A673 (cell line): Measurements from ENCODE around the gene HARBI1. TPM values are rescaled to one million over a fixed set of nuclear protein-coding genes. Genes with fewer than 3 reads are reported as not detected.

Experiments used
- BruUV-seq: library from RNA; stranded (reverse); fragments of 400-500 nt; replicated peaks from 2 replicates; lab custom pipeline; 2021; lab: Mats Ljungman, UMichigan
- CTCF ChIA-PET: fragments of 300-600 bp; sonication (Branson Sonifier 250); formaldehyde crosslinking; loops from one replicate; lab custom pipeline; 2022; ENCODE audit warnings: antibody characterized with exemption; lab: Charles Lee
- POLR2A ChIA-PET: fragments of 300-600 bp; sonication (Branson Sonifier 250); formaldehyde crosslinking; loops from one replicate; lab custom pipeline; 2022; ENCODE audit warnings: antibody characterized with exemption; ENCODE audit not compliant: low non-redundant PET; lab: Charles Lee
- DNase-seq: peaks from one replicate; pipeline ENCODE4 v3.0.0-alpha.2; 2015; ENCODE audit warnings: low spot score
- H3K27ac ChIP-seq: fragments of 200-600 bp; sonication (generic); 2 replicates; pipeline ENCODE4 v1.5.1; 2016; ENCODE audit warnings: mixed run types, low read depth, mild to moderate bottlenecking, mixed read lengths, antibody characterized with exemption, low read length; ENCODE audit not compliant: poor library complexity, severe bottlenecking
- H3K27me3 ChIP-seq: fragments of 200-600 bp; sonication (generic); replicated peaks from 2 replicates; pipeline ENCODE4 v1.6.1; 2017; ENCODE audit warnings: mixed run types, low read depth, mild to moderate bottlenecking, mixed read lengths, antibody characterized with exemption, low read length; ENCODE audit not compliant: insufficient read depth, poor library complexity
- H3K36me3 ChIP-seq: fragments of 200-600 bp; sonication (generic); 2 replicates; pipeline ENCODE4 v1.6.1; 2016; ENCODE audit warnings: mixed run types, mild to moderate bottlenecking, mixed read lengths, antibody characterized with exemption, low read length; ENCODE audit not compliant: insufficient read depth, poor library complexity, severe bottlenecking
- H3K4me1 ChIP-seq: fragments of 200-600 bp; sonication (generic); 2 replicates; pipeline ENCODE4 v1.6.1; 2017; ENCODE audit warnings: mixed run types, mild to moderate bottlenecking, mixed read lengths, antibody characterized with exemption, low read length; ENCODE audit not compliant: insufficient read depth, poor library complexity, severe bottlenecking
- H3K4me3 ChIP-seq: fragments of 200-600 bp; sonication (generic); 2 replicates; pipeline ENCODE4 v1.5.1; 2016; ENCODE audit warnings: low read depth, mixed run types, mild to moderate bottlenecking, mixed read lengths, low read length; ENCODE audit not compliant: poor library complexity, severe bottlenecking
- H3K9me3 ChIP-seq: fragments of 200-600 bp; sonication (generic); 2 replicates; pipeline ENCODE4 v1.6.1; 2016; ENCODE audit warnings: mixed run types, low read depth, mild to moderate bottlenecking, mixed read lengths, antibody characterized with exemption, low read length; ENCODE audit not compliant: poor library complexity, severe bottlenecking
- EZH2 ChIP-seq: fragments of 200-600 bp; sonication (generic); IDR thresholded peaks from 2 replicates; pipeline ENCODE4 v1.6.1; 2017; ENCODE audit warnings: borderline replicate concordance, low read depth, mild to moderate bottlenecking, mixed read lengths, antibody characterized with exemption, low read length; ENCODE audit not compliant: poor library complexity, severe bottlenecking
- intact Hi-C: fragments of 100-400 bp; cut with micrococcal nuclease; formaldehyde crosslinking; loops from one replicate; pipeline ENCODE4 v1.10.0; 2022; ENCODE audit not compliant: unreplicated experiment
- total RNA-seq: library from RNA; stranded (reverse); gene quantifications from 2 replicates; pipeline ENCODE4 v1.2.3, GENCODE V29; 2021
- TF ChIP-seq, protein P1 (sequence below): fragments of 300-800, 200-600 bp; sonication (generic); conservative IDR thresholded peaks from 2 replicates; pipeline ENCODE4 v1.5.1; 2017; ENCODE audit warnings: low read depth, mild to moderate bottlenecking, antibody characterized with exemption, low read length, moderate library complexity, mixed read lengths

The HARBI1 gene
- total RNA-seq, 1 experiment from 2014 or later: 11.6 TPM

- POLR2A ChIA-PET: interaction anchor here (0.6 kb wide), 1 partner anchor 24 kb away, joined by 3 read pairs; no protein-coding TSS in a partner anchor
Measured at GRCh38 chr11:46617972-46618314, 916 bp upstream of the HARBI1 start.

GRCh38 chr11:46616551-46617133 is 385 bp downstream of the HARBI1 start:
- Histone ChIP-seq H3K9me3 (no peaks in the 10 kb centered on the region), H3K4me1 (peaks cover 23% of the 10 kb centered on the region), H3K36me3 (peaks cover 7% of the 10 kb centered on the region), H3K4me3 (peak overlapping the region; percentile 65), H3K27ac (peak overlapping the region; percentile 97), H3K27me3 (no peaks in the 10 kb centered on the region)
- BruUV-seq: TSS peak; percentile 90
- no peak for TF ChIP-seq EZH2
- TF ChIP-seq, protein P1, sequence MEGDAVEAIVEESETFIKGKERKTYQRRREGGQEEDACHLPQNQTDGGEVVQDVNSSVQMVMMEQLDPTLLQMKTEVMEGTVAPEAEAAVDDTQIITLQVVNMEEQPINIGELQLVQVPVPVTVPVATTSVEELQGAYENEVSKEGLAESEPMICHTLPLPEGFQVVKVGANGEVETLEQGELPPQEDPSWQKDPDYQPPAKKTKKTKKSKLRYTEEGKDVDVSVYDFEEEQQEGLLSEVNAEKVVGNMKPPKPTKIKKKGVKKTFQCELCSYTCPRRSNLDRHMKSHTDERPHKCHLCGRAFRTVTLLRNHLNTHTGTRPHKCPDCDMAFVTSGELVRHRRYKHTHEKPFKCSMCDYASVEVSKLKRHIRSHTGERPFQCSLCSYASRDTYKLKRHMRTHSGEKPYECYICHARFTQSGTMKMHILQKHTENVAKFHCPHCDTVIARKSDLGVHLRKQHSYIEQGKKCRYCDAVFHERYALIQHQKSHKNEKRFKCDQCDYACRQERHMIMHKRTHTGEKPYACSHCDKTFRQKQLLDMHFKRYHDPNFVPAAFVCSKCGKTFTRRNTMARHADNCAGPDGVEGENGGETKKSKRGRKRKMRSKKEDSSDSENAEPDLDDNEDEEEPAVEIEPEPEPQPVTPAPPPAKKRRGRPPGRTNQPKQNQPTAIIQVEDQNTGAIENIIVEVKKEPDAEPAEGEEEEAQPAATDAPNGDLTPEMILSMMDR: no peak
- peak; percentile 36 for DNase-seq
- ChIA-PET CTCF (interaction anchor here (0.6 kb wide), 1 partner anchor 128 kb away, joined by 3 read pairs; no protein-coding TSS in a partner anchor), POLR2A (no interaction called here)
- intact Hi-C loops: no loop called here

More at GRCh38 chr11:46617972-46618314, 916 bp upstream of the HARBI1 start:
- Histone ChIP-seq H3K4me3 (peak overlapping the region; percentile 65), H3K27me3 (no peaks in the 10 kb centered on the region), H3K27ac (peak overlapping the region; percentile 97), H3K36me3 (peaks cover 14% of the 10 kb centered on the region), H3K9me3 (no peaks in the 10 kb centered on the region), H3K4me1 (peaks cover 23% of the 10 kb centered on the region)
- intact Hi-C loops: loop anchor here (2.0 kb wide), 1 partner anchor 229 kb away; no protein-coding TSS in a partner anchor
- CTCF ChIA-PET: interaction anchor here (0.6 to 0.9 kb wide), 2 partner anchors 24 to 128 kb away, joined by 3 to 4 read pairs; partner anchors contain the start of gene AMBRA1
- no peak for DNase-seq
- TF ChIP-seq, protein P1: no peak
- TF ChIP-seq EZH2: no peak
- no TSS peak for BruUV-seq

GRCh38 chr11:46615756-46616155 is 1.3 kb downstream of the HARBI1 start:
- CTCF ChIA-PET: interaction anchor here (0.7 kb wide), 1 partner anchor 184 kb away, joined by 3 read pairs; no protein-coding TSS in a partner anchor
- POLR2A ChIA-PET: no interaction called here
- H3K27ac ChIP-seq: no peak overlapping the region
- H3K36me3 ChIP-seq: no peaks in the 10 kb centered on the region
- no peak overlapping the region for H3K4me3 ChIP-seq
- no peak for DNase-seq
- TF ChIP-seq, protein P1: no peak
- TF ChIP-seq EZH2: no peak
- intact Hi-C loops: no loop called here
- no peaks in the 10 kb centered on the region for H3K27me3 ChIP-seq
- BruUV-seq: no TSS peak
- no peaks in the 10 kb centered on the region for H3K9me3 ChIP-seq
- H3K4me1 ChIP-seq: peaks cover 23% of the 10 kb centered on the region
